Measurements from ENCODE around the gene JUNB.
"Not testable (repeated sequence)": the region's sequence is repeated elsewhere in the genome, so short reads cannot be mapped to it uniquely, and the experiment has no call there.

Gene JUNB

DNA sequence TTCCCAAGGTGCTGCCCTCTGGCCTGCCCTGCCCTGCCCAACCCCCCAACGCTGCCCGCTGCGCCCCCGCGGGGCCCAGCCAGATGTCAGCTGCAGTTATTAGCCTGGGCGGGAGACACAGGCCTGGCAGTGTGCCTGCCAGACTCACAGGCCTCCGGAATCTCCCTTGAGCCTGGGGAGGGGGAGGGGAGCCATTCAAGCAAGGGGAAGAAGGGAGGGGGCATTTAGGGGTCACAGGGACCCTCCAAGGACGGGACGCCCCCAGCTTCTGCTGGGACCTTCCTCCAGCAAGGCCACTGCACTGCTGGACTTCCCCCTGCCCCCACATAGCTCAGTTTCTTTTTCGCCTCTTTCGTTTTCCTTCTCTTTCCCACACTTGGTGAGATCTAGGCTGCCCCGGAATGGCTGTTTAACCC lies 2.6 kb upstream of the JUNB start:
- DNase-seq (ENCODE audit: extremely low read depth in 1 of 2, low read depth in 1 of 2), result no peak

DNA sequence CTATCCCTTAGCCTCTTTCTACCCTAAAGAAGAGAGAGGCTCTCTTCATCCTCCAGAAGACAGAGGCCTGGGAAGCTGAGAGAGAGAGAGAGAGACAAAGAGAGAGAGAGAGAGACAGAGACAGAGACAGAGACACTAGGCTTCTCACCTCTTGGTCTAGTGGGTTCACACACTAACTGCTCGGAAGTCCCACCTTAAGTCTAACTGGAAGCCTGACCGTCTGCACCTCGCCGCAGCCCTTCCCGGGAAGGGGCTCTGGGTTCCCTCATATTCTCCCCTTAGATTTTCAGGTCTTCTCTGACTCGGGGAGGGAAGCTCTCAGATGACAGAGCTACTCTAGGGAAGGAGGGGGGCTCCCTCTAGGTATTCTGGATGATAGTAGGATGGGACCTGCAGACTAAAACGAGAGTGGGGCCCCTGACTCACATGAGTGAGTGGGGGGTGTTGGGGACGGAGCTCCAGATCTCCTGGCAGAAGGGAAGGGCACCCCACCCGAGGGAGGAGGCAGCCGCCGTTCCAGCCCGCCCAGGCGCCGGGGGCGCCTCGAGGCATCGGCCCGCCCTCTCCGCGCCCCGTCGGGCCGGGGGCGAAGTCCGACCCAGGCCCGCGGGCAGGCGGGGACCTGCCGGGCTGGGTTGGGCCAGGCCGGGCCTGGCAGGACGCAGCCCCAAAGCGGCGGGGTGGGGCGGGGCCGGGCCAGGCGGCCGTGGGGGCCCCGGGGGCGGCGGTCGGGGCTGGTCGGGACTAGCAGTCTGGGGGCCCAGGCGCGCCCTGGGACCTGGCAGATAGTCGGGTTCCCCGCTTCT lies 2.0 kb upstream of the JUNB start:
- DNase-seq (ENCODE audit: extremely low read depth in 1 of 2, low read depth in 1 of 2), result no peak

DNA sequence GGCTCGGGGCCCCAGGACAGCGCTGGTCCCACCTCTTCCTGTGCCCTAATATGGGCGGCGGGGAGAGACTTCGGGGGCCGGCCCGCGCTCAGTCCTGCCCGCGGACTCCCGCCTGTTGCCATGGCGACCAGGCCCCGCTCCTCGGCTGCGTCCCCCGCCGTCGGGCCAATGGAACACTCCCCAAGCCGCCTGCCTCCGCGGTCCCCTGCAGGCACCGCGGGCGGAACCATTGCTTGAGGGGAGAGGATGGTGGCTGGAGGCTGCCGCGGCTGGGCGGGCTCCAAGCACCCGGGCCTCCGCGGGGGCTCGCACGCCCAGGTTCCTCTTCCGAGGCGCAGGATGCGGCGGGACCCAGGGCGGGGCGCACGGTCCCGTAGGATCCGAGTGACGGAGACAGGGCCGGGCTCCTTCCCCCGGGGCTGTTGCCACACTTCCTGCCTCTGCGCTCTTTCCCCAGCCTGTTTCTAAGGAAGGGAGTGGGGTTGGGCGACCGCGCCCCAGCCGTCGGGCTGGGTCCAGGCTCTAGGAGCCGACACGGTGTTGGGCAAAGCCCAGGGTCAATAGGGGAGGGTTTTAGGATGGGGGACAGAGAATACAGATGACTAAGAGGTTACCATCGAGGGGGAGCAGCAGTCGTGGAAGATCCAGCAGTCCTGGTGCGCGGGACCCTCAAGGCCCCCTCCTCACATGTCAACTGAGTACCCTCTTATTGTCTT lies 1.2 kb upstream of the JUNB start:
- DNase-seq (ENCODE audit: extremely low read depth in 1 of 2, low read depth in 1 of 2), result peak; percentile 98

DNA sequence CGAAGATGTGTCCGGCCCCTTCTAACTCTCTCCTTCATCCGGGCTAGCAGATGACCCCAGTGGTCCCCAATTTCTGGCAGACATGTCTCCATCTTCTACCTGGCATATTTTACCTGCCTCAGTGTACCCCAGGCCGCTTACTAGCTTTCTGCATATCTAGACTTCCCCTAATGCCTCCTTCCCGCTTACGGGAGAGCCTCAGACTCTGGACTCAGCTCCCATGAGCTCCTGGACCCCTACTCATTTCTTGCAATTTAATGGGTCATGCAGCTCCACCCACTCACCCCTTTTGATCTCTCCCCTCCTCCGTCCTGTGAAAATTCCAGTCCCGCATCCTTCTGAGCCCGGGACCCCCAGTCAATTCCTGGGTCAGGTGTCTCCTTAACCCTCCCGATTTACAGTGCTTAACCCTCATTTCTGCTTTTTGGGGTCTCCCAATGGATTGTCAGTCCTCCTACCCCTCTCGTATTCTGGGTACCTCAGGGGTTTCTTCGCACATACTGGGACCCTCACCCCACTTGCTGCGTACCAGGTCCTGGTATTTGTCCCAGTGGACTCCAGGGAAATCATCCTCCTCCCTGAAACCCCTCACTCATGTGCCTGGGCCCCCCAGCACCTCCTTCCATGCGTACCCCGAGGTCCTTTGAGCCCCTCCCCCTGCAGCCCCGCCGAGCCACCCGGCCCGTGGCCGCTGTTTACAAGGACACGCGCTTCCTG lies 500 bp upstream of the JUNB start:
- no peak for DNase-seq (ENCODE audit: extremely low read depth in 1 of 2, low read depth in 1 of 2)

DNA sequence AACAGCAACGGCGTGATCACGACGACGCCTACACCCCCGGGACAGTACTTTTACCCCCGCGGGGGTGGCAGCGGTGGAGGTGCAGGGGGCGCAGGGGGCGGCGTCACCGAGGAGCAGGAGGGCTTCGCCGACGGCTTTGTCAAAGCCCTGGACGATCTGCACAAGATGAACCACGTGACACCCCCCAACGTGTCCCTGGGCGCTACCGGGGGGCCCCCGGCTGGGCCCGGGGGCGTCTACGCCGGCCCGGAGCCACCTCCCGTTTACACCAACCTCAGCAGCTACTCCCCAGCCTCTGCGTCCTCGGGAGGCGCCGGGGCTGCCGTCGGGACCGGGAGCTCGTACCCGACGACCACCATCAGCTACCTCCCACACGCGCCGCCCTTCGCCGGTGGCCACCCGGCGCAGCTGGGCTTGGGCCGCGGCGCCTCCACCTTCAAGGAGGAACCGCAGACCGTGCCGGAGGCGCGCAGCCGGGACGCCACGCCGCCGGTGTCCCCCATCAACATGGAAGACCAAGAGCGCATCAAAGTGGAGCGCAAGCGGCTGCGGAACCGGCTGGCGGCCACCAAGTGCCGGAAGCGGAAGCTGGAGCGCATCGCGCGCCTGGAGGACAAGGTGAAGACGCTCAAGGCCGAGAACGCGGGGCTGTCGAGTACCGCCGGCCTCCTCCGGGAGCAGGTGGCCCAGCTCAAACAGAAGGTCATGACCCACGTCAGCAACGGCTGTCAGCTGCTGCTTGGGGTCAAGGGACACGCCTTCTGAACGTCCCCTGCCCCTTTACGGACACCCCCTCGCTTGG lies 966 bp downstream of the JUNB start:
- peak in 1 of 2 donors; percentile 65 for DNase-seq (ENCODE audit: extremely low read depth in 1 of 2, low read depth in 1 of 2)

DNA sequence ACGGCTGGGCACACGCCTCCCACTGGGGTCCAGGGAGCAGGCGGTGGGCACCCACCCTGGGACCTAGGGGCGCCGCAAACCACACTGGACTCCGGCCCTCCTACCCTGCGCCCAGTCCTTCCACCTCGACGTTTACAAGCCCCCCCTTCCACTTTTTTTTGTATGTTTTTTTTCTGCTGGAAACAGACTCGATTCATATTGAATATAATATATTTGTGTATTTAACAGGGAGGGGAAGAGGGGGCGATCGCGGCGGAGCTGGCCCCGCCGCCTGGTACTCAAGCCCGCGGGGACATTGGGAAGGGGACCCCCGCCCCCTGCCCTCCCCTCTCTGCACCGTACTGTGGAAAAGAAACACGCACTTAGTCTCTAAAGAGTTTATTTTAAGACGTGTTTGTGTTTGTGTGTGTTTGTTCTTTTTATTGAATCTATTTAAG lies 1.6 kb downstream of the JUNB start:
- DNase-seq (ENCODE audit: extremely low read depth in 1 of 2, low read depth in 1 of 2), result no peak

DNA sequence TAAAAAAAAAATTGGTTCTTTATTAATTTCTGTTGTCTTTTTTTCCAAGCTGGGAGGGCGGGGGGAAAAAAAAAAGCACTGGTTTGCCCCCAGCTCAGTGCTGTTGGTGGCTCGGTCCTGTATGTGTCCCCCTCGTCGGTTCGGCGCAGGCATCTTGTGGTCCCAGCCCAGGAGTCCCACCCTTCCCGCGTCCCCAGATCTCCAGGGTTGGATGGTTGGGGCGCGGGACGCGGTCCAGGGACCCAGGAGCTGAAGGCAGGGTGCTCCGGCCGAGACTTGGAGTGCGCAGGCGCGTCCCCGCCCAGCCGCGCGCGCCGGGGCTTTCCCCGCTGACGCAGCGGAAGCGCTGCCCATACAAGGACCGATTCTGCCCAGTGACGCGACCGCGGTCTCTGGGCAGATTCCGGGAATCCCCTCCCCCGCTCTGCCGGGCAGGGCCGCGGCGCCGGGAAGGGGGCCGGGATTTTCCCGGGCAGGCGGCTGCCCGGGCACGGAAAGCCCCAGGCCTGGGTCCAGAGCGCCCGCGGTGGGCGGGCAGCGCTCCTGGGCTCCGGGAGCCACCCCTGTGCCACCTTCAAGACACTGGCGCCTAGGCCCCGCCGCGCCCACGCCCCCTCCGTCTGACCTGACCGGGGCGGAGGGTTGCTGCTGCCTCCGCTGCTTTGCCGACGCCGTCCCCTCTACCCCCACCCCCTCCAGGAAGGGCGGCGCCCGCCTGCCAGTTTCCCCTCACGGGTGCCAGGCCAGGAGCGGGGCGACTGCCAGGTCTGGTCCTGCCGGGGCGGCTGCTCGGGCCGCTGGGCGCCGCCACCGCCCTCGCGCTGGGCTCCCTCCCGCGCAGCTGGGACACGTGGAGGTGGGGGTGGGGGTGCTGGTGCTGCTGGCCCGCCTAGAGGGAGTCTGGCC lies 2.3 kb downstream of the JUNB start:
- DNase-seq (ENCODE audit: extremely low read depth in 1 of 2, low read depth in 1 of 2), result peak; percentile 88 to 93

DNA sequence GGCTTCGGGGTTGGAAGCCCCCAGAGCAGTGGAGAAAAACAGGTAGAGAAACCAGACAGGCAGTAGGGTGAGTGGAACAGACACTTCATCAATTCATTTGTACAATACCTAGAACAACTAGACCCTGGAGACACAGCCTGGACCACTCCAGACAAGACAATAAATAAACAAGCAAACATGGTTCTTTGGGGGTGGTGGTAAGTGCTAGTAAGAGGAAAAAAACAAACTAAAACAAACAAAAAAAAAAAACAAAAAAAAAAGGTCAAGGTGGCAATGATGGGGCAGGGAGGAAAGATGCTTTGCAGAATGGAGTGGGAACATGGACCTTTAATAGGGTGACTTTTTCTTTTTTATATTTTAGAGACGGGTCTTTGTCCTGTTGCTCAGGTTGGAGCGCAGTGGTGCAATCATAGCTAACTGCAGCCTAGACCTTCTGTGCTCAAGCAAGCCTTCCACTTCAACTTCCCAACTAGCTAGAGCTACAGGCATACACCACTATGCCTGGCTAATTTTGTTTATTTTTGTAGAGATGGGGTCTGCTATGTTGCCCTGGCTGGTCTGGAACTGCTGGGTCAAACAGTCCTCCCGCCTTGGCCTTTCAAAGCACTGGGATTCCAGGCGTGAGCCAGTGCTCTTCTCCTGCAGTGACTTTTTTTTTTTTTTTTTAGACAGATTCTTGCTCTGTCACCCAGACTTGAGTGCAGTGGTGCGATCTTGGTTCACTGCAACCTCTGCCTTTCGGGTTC lies 3.1 kb downstream of the JUNB start:
- DNase-seq (ENCODE audit: extremely low read depth in 1 of 2, low read depth in 1 of 2), result no peak

DNA sequence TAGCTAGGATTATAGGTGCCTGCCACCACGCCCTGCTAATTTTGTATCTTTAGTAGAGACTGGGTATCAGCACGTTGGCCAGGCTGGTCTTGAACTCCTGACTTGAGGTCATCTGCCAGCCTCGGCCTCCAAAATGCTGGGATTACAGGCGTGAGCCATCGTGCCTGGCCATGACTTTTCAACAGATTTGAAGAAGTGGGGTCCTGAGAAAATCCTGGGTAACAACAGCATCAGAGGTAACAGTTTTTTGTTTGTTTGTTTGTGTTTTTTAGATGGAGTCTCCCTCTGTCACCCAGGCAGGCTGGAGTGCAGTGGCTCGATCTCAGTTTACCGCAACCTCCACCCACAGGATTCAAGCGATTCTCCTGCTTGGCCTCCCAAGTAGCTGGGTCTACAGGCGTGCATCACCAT lies 3.7 kb downstream of the JUNB start:
- DNase-seq (ENCODE audit: extremely low read depth in 1 of 2, low read depth in 1 of 2), result no peak

DNA sequence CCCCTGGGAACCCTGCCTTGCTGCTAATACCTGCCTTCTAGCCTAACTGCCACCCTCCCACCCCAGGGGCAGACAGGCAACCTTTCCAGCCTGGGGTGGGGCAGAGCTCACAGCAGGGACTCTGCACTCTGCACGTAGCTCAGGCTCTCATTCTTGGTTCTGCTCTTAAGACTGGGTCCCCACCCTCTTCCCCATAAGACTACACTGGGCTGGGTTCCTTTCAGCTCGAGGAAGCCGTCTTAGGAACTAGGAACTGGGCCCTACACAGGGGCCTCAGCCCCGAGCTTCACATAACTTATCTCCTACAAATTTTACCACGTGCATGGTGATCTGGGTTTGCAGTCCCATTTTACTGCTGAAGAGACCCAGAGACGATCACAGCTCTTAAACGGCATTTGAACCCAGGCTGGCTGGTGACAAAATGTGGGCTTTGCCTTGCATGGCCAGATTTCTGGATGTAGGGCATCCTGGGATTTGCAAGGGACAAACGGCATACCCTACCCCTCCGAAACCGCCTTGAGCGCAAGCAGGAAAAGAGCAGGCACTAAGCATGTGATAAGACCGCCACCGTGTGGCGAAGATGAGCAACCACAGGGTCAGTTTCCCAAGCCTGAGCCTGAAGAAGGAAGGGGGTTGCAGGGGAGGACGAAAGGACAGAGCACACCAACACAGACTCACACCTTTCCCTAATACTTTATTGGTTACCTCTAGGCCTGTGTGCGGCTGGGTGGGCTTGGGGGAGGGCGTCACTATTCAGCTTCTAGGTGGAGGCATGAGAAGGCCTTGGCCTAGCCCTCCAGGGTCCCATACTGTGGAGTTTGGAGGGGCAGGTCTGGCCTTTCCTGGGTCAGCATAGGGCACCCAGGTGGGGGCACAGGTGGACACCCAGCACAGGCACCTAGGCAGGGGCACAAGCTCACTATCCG lies 5.1 kb downstream of the JUNB start:
- no peak for DNase-seq (ENCODE audit: extremely low read depth in 1 of 2, low read depth in 1 of 2)

DNA sequence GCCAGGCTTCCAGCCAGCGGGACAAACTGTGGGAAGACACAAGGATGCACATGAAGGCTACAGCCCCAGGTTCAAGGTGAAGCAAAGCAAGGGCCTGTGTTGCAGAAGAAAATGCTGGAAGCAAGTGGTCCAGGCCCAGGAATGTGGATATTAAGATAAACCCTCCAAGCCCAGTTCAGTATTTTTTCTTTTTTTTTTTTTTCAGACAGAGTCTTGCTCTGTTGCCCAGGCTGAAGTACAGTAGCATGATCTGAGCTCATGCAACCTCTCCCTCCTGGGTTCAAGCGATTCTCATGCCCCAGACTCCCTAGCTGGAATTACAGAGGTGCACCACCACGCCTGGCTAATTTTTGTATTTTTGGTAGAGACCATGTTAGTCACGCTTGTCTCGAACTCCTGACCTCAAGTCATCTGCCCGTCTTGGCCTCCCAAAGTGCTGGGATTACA lies 5.9 kb downstream of the JUNB start:
- DNase-seq (ENCODE audit: extremely low read depth in 1 of 2, low read depth in 1 of 2), result no peak

DNA sequence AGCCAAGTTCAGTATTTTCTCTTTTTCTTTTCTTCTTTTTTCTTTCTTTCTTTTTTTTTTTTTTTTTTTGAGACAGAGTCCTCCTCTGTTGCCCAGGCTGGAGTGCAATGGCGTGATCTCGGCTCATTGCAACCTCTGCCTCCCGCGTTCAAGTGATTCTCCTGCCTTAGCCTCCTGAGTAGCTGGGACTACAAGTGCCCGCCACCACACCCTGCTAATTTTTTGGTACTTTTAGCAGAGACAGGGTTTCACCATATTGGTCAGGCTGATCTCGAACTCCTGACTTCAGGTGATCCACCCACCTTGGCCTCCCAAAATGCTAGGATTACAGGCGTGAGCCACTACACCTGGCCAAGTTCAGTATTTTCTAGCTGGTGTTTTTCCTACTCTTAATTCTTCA lies 6.3 kb downstream of the JUNB start:
- DNase-seq (ENCODE audit: extremely low read depth in 1 of 2, low read depth in 1 of 2), result not testable (repeated sequence)

DNA sequence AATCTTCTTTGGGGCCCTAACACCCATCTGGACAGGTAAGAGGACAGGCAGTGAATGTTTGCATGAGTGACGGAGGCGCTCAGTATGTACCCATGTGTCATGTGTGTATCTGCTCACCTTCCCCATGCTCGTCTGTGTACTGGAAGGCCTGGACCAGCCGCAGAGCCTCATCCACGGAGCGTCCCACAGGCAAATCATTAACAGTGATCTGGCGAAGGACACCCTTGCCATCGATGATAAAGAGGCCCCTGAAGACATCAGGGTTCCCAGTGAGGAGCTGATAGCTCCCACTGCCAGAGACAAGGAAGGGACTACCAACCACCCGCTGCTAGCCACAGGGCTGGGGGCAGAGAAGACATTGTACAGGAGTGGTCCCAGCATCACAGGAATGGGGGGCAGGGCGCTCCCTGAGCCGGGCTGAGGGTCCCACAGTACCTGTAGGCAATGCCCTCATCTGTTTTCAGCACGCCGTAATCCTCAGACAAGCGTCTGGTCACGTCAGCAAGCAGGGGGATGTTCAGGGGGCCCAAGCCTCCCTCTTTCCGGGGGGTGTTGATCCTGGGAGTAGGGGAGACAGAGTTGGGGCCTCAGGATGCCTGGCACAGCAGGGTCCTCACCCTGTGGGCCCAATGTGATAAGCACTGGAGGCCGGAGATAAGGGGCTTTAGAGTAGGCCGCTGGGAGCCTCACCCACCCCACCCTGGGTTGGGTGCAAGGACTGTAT lies 8.6 kb downstream of the JUNB start:
- no peak for DNase-seq (ENCODE audit: extremely low read depth in 1 of 2, low read depth in 1 of 2)

DNA sequence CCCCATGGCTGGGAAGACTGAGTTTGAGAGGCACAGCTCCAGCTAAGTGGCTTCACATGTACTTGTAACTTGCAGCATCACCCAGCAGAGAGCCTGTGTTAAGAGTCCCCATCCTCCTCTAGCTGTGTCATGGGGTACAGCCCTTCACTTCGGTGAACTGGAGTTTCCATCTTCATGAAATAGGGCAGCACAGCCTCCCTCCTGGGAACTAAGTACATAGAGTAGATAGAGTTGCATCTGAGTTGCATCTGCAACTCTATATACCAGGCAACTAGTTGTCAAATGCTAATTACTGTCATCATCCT lies 9.1 kb downstream of the JUNB start:
- no peak for DNase-seq (ENCODE audit: extremely low read depth in 1 of 2, low read depth in 1 of 2)

DNA sequence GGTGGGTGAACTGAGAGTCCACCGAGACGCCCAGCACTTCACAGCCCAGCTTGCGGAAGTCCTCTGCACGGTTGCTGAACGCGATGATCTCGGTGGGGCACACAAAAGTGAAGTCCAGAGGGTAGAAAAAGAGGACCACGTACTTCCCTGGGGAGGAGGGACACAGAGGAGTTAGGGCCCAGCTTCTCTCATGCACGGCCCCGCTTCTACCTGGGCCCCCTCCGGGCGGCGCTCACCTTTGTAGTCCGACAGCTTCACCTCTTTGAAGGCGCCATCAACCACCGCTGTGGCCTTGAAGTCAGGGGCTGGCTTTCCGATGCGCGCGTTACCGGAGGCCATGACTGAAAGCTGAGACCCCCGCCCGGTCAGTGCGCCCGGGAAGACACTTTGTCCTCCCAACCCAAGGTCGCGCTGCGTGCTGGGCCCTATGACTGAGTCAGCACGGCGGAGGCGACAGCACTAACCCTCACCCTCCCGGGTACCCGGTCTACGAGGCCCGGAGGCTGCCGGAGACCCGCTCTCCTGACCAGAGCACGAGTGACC lies 9.7 kb downstream of the JUNB start:
- DNase-seq (ENCODE audit: extremely low read depth in 1 of 2, low read depth in 1 of 2), result no peak

DNA sequence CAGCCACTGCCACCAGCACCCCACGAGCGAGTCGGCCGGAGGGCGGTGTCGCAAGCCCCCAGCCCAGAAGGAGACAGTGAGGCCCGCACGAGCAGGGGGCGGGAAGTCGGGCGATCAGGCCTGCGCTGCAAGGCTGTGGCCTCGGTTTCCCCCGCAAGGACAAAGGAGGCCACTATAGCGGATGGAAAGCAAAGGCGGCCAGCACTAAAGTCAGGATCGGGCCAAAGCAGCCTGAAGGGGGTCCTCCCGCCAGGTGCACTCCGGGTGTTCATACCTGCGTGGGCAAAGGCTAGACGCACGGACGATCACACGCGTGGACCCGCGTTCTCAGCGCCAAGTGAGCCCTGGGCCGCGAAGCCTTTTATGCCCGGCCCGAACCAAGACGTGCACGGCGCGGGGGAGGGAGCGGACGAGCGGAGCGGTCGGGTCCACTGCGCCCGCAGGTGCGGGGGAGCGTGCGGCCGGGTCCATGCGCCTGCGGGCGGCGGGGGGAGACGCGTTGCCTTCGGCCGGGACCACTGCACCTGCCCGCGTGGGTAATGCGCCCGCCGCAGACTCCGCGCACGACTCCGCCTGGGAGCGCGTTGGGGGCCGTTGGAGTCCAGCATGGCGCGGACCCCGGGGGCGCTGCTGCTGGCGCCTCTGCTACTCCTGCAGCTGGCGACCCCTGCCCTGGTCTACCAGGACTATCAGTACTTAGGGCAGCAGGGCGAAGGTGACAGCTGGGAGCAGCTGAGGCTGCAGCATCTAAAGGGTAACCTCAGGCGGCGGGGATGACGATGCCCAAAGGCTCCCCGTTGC lies 10.4 kb downstream of the JUNB start, which contains the start of the genes PRDX2 and THSD8:
Gene PRDX2 (minus strand): TSS at position 335 of the 801 bp plus-strand sequence. CDS start 539 bp downstream, outside the sequence.
Gene THSD8 (plus strand): TSS at position 604 of the 801 bp plus-strand sequence. CDS start 3 bp downstream, at position 607.
- DNase-seq (ENCODE audit: extremely low read depth in 1 of 2, low read depth in 1 of 2), result peak in 1 of 2 donors; percentile 61

Data from stimulated activated CD8-positive, alpha-beta memory T cell treated with anti-CD3 and anti-CD28 coated beads, Interleukin-7, amount 100 ng/mL, for 48 hours (primary cell).